ENCODE data around the gene GRM1.

Gene GRM1

GRCh38 chr6:146095481-146095880 is 66.6 kb downstream of the GRM1 start:
- no peak for DNase-seq (ENCODE audit: extremely low read depth in 1 of 2, low read depth in 1 of 2)

GRCh38 chr6:146097586-146097985 is 68.7 kb downstream of the GRM1 start:
- no peak for DNase-seq (ENCODE audit: extremely low read depth in 1 of 2, low read depth in 1 of 2)

- no peak for DNase-seq (ENCODE audit: extremely low read depth in 1 of 2, low read depth in 1 of 2)
Observed at GRCh38 chr6:146100776-146101175, 71.9 kb downstream of the GRM1 start.

GRCh38 chr6:146103416-146104072 is 74.7 kb downstream of the GRM1 start:
- no peak for DNase-seq (ENCODE audit: extremely low read depth in 1 of 2, low read depth in 1 of 2)

GRCh38 chr6:146106532-146106931 is 77.7 kb downstream of the GRM1 start:
- DNase-seq (ENCODE audit: extremely low read depth in 1 of 2, low read depth in 1 of 2) = no peak

- DNase-seq (ENCODE audit: extremely low read depth in 1 of 2, low read depth in 1 of 2) = no peak
Observed at GRCh38 chr6:146110990-146111389, 82.1 kb downstream of the GRM1 start.

- DNase-seq (ENCODE audit: extremely low read depth in 1 of 2, low read depth in 1 of 2) = no peak
Observed at GRCh38 chr6:146111881-146112450, 83.1 kb downstream of the GRM1 start.

- no peak for DNase-seq (ENCODE audit: extremely low read depth in 1 of 2, low read depth in 1 of 2)
Observed at GRCh38 chr6:146113084-146113623, 84.3 kb downstream of the GRM1 start.

- no peak for DNase-seq (ENCODE audit: extremely low read depth in 1 of 2, low read depth in 1 of 2)
Observed at GRCh38 chr6:146123616-146124015, 94.8 kb downstream of the GRM1 start.

GRCh38 chr6:146127447-146128215 is 98.8 kb downstream of the GRM1 start:
- no peak for DNase-seq (ENCODE audit: extremely low read depth in 1 of 2, low read depth in 1 of 2)

- no peak for DNase-seq (ENCODE audit: extremely low read depth in 1 of 2, low read depth in 1 of 2)
Observed at GRCh38 chr6:146133866-146134265, 105.0 kb downstream of the GRM1 start.

- no peak for DNase-seq (ENCODE audit: extremely low read depth in 1 of 2, low read depth in 1 of 2)
Observed at GRCh38 chr6:146135167-146135566, 106.3 kb downstream of the GRM1 start.

- no peak for DNase-seq (ENCODE audit: extremely low read depth in 1 of 2, low read depth in 1 of 2)
Observed at GRCh38 chr6:146146836-146147235, 118.0 kb downstream of the GRM1 start.

- no peak for DNase-seq (ENCODE audit: extremely low read depth in 1 of 2, low read depth in 1 of 2)
Observed at GRCh38 chr6:146149770-146150169, 120.9 kb downstream of the GRM1 start.

- DNase-seq (ENCODE audit: extremely low read depth in 1 of 2, low read depth in 1 of 2) = no peak
Observed at GRCh38 chr6:146153040-146153758, 124.3 kb downstream of the GRM1 start.

GRCh38 chr6:146154197-146154596 is 125.3 kb downstream of the GRM1 start:
- DNase-seq (ENCODE audit: extremely low read depth in 1 of 2, low read depth in 1 of 2) = no peak

GRCh38 chr6:146161664-146162063 is 132.8 kb downstream of the GRM1 start:
- no peak for DNase-seq (ENCODE audit: extremely low read depth in 1 of 2, low read depth in 1 of 2)

- DNase-seq (ENCODE audit: extremely low read depth in 1 of 2, low read depth in 1 of 2) = no peak
Observed at GRCh38 chr6:146169872-146170271, 141.0 kb downstream of the GRM1 start.

- no peak for DNase-seq (ENCODE audit: extremely low read depth in 1 of 2, low read depth in 1 of 2)
Observed at GRCh38 chr6:146177785-146178184, 148.9 kb downstream of the GRM1 start.

- DNase-seq (ENCODE audit: extremely low read depth in 1 of 2, low read depth in 1 of 2) = no peak
Observed at GRCh38 chr6:146183831-146184230, 155.0 kb downstream of the GRM1 start.

- no peak for DNase-seq (ENCODE audit: extremely low read depth in 1 of 2, low read depth in 1 of 2)
Observed at GRCh38 chr6:146184701-146185100, 155.8 kb downstream of the GRM1 start.
